Neural progenitor cell (in vitro differentiated cells): Measurements from ENCODE around the gene SPATA16.

Experiments used
- EZH2 ChIP-seq: fragments of 200-600 bp; sonication (generic); IDR thresholded peaks from 2 replicates; pipeline ENCODE4 v1.6.1; 2017; ENCODE audit warnings: antibody characterized with exemption, mild to moderate bottlenecking, moderate library complexity
- EZH2phosphoT487 ChIP-seq: fragments of 200-600 bp; sonication (generic); IDR thresholded peaks from 2 replicates; pipeline ENCODE4 v1.6.1; 2017; ENCODE audit warnings: antibody characterized with exemption
- TF ChIP-seq, protein P1 (sequence below): fragments of 200-600 bp; sonication (generic); IDR thresholded peaks from 2 replicates; pipeline ENCODE4 v1.5.1; 2017; ENCODE audit warnings: antibody characterized with exemption, mild to moderate bottlenecking

DNA sequence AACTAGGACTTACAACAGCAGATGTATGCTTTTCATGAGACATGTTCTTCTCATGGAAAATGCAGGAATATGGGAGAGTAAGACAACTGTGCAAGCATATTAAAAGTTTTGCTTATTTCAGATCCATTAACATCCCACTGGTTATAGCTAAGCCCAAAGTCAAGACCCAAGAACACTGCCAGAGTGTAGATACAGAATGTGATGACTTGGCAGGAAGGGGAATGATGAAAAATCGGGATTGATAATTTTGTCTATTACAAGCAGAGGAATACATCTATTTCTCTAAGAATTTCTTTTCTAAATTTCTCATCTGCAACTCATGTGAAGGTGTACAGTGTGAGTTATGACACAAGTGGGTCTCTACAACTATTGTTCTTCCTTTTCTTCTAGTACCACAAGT, 76.4 kb downstream of the SPATA16 start:
- TF ChIP-seq, protein P1, sequence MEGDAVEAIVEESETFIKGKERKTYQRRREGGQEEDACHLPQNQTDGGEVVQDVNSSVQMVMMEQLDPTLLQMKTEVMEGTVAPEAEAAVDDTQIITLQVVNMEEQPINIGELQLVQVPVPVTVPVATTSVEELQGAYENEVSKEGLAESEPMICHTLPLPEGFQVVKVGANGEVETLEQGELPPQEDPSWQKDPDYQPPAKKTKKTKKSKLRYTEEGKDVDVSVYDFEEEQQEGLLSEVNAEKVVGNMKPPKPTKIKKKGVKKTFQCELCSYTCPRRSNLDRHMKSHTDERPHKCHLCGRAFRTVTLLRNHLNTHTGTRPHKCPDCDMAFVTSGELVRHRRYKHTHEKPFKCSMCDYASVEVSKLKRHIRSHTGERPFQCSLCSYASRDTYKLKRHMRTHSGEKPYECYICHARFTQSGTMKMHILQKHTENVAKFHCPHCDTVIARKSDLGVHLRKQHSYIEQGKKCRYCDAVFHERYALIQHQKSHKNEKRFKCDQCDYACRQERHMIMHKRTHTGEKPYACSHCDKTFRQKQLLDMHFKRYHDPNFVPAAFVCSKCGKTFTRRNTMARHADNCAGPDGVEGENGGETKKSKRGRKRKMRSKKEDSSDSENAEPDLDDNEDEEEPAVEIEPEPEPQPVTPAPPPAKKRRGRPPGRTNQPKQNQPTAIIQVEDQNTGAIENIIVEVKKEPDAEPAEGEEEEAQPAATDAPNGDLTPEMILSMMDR: no peak
- no peak for TF ChIP-seq EZH2phosphoT487
- no peak for TF ChIP-seq EZH2
